NT2/D1 (cell line): ENCODE measurements around the gene ASB8.
A peak's percentile ranks its signal among the peaks of the same experiment; 100 is the strongest.

Experiments used
- DNase-seq: peaks from one replicate; pipeline ENCODE4 v3.0.0-alpha.2; 2011; ENCODE audit warnings: low read depth, low spot score
- H3K27me3 ChIP-seq: 2 replicates; pipeline ENCODE4 v1.6.0; 2011; ENCODE audit warnings: mild to moderate bottlenecking; ENCODE audit not compliant: insufficient read length, insufficient read depth
- H3K36me3 ChIP-seq: 2 replicates; pipeline ENCODE4 v1.6.1; 2011; ENCODE audit warnings: mild to moderate bottlenecking, low read length, mixed read lengths; ENCODE audit not compliant: insufficient read depth, insufficient read length
- H3K4me1 ChIP-seq: 2 replicates; pipeline ENCODE4 v1.5.1; 2011; ENCODE audit not compliant: insufficient read depth, insufficient read length
- H3K4me3 ChIP-seq: 2 replicates; pipeline ENCODE4 v1.5.1; 2011; ENCODE audit warnings: low read depth; ENCODE audit not compliant: insufficient read length
- H3K9ac ChIP-seq: 2 replicates; pipeline ENCODE4 v1.6.0; 2011; ENCODE audit warnings: low read depth; ENCODE audit not compliant: insufficient read length
- H3K9me3 ChIP-seq: 2 replicates; pipeline ENCODE4 v1.5.1; 2011; ENCODE audit warnings: mild to moderate bottlenecking, low read length; ENCODE audit not compliant: insufficient read depth
- SUZ12 ChIP-seq: IDR thresholded peaks from 2 replicates; pipeline ENCODE4 v1.6.1; 2011; ENCODE audit not compliant: insufficient read length, insufficient read depth; ENCODE audit errors: extremely low read depth
- YY1 ChIP-seq: IDR thresholded peaks from 2 replicates; pipeline ENCODE4 v1.6.1; 2011; ENCODE audit not compliant: insufficient read length, insufficient read depth
- ZNF274 ChIP-seq: IDR thresholded peaks from 2 replicates; pipeline ENCODE4 v1.6.1; 2011; ENCODE audit warnings: mild to moderate bottlenecking, low read depth, low read length

ASB8 gene

DNA sequence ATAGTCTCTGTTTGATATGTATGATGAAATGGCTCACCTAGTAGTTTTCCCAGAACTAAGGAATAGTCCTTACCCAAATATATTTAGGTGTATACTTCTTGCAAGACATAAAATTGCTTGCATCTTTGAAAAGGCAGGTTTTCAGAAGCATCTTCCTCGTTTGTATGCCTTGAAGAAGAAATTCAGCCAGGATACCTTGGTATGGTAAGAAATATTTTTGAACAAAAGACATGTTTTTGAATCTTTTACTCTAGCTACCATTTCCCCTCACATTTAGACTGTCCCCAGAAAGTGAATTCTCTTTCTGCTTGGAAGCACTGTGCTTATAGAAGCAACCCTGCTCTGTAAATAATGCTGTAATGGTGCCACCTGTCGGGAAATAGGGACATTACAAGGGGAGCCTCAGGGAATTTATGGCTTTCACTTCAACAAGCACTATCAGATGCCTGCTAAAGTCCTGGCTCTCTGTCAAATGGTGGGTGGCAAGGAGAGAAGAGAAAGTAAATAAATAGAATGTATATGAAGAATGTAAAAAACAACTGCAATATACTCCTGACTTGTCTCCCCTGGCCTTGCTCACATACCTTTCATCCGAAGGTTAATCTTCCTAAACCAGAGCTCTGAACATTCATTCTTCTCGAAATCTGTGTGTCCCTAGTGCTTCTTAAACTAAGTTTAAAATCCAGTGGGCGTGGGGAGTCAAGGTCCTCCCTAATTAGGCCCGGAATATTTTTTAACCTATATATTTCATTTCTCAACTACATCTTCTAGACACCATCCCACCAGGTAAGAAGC, 32.2 kb upstream of the ASB8 start:
- Histone ChIP-seq H3K9ac (no peak overlapping the region), H3K36me3 (no peaks in the 10 kb centered on the region), H3K4me3 (no peak overlapping the region), H3K4me1 (peaks cover 8% of the 10 kb centered on the region), H3K27me3 (peaks cover 24% of the 10 kb centered on the region), H3K9me3 (peaks cover 5% of the 10 kb centered on the region; the same call in 1 of the 2 replicates)
- DNase-seq = peak; percentile 71
- no peak for TF ChIP-seq ZNF274

- no peak overlapping the region for H3K9ac ChIP-seq
- peaks cover 29% of the 10 kb centered on the region for H3K27me3 ChIP-seq
- no peak for DNase-seq
Observed at GRCh38 chr12:48187916-48188695, 30.8 kb upstream of the ASB8 start.

GRCh38 chr12:48185181-48185919, 28.0 kb upstream of the ASB8 start:
- Histone ChIP-seq H3K4me3 (no peak overlapping the region), H3K27me3 (peaks cover 51% of the 10 kb centered on the region), H3K9me3 (no peaks in the 10 kb centered on the region), H3K4me1 (peaks cover 11% of the 10 kb centered on the region), H3K36me3 (no peaks in the 10 kb centered on the region), H3K9ac (no peak overlapping the region)
- no peak for TF ChIP-seq YY1
- no peak for DNase-seq

More at GRCh38 chr12:48187916-48188695, 30.8 kb upstream of the ASB8 start:
- TF ChIP-seq YY1 (no peak), SUZ12 (no peak), ZNF274 (no peak)
- Histone ChIP-seq H3K4me1 (peaks cover 11% of the 10 kb centered on the region), H3K4me3 (no peak overlapping the region), H3K36me3 (no peaks in the 10 kb centered on the region), H3K9me3 (peaks cover 5% of the 10 kb centered on the region; the same call in 1 of the 2 replicates)

DNA sequence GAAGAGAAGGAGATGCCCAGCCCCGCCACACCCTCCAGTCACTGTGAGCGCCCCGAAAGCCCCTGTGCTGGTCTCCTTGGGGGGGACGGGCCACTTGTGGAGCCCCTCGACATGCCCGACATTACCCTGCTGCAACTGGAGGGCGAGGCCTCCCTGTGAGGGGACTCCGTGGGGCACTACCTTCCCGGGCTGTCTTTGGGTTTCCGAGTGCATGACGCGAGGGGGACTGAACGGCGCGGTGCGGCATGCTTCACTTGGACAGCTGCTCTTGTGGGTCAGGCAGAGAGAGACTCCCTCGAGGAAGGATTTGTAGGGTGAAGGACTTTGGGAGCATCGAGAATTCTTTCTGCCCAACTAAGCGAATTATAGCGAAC, 27.2 kb upstream of the ASB8 start:
- Histone ChIP-seq H3K9me3 (no peaks in the 10 kb centered on the region), H3K27me3 (peaks cover 57% of the 10 kb centered on the region), H3K36me3 (no peaks in the 10 kb centered on the region), H3K9ac (peak overlapping the region; percentile 65), H3K4me1 (peaks cover 11% of the 10 kb centered on the region), H3K4me3 (peak overlapping the region; percentile 72)
- no peak for DNase-seq
- TF ChIP-seq YY1 (no peak), ZNF274 (no peak), SUZ12 (peak; percentile 96)

DNA sequence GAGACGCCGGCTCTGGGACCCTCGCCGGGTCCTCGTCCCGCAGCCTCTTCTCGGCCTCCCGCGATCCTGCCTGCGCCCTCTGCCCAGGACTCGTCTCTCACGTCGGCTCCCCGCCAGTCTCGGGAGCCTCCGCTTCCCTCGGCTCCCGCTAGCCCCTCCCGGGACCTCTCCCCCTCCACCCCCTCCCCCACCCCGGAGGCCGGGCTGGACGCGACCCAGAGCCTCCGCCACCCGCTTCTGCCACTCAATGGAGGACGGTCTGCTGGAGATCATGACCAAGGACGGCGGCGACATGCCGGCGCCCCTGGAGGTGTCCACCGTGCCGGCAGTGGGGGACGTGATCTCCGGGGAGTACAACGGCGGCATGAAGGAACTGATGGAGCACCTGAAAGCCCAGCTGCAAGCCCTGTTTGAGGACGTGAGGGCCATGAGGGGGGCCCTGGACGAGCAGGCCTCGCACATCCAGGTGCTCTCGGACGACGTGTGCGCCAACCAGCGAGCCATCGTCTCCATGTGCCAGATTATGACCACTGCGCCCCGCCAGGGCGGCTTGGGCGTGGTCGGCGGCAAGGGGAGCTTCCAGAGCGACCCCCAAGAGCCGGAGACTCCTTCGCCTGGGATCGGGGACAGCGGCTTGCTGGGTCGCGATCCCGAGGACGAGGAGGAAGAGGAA, 26.7 kb upstream of the ASB8 start:
- TF ChIP-seq YY1 (no peak), ZNF274 (no peak), SUZ12 (no peak)
- H3K4me1 ChIP-seq = peaks cover 11% of the 10 kb centered on the region
- H3K4me3 ChIP-seq = peak overlapping the region; percentile 72
- no peaks in the 10 kb centered on the region for H3K9me3 ChIP-seq
- DNase-seq = no peak
- H3K27me3 ChIP-seq = peaks cover 57% of the 10 kb centered on the region
- peak overlapping the region; percentile 65 for H3K9ac ChIP-seq
- no peaks in the 10 kb centered on the region for H3K36me3 ChIP-seq

DNA sequence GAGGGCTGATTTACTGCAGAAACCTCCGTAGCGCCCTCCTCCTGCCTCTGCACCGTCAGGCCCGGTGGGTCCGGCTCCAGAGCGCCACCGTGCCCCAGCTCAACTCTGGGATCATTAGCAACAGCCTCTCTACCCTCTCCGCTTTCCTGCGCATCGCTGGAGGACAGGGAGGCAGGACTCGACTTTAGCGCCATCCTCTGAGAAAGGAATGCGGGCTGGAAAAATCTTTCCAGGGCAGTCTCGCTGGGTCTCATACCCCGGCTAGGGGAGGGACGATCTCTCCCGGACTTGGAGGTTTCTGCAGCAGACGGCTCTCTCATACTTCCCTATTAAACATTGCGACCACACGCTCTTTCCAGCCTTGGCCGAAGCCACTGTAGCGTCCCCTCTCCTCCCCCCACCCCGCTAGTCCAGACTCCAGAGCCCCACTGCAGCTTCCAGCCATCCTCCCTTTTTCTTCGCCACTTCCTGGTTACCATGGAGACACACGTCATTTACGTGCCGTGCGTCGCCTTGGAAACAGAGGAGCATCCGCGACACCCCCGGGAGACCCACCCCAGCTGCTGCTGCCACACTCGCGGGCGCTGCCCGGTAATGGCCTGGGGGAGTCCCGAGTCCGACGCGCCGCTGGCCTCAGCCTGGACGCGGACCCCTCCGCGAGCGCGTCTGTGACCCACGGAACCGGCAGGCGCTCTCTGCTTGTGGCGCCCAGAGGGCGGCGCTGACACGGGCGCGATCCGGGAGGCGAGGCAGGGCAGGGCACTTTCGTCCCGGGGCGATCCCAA, 26.0 kb upstream of the ASB8 start, which contains the start of gene CCDC184:
TSS of gene CCDC184 (plus strand) at position 554 of the 785 bp plus-strand sequence. CDS start 479 bp downstream, outside the sequence.
- H3K27me3 ChIP-seq = peaks cover 57% of the 10 kb centered on the region
- H3K4me1 ChIP-seq = peaks cover 11% of the 10 kb centered on the region
- no peaks in the 10 kb centered on the region for H3K9me3 ChIP-seq
- H3K4me3 ChIP-seq = peak within 1 kb of the TSS; percentile 72
- peak within 1 kb of the TSS; percentile 65 for H3K9ac ChIP-seq
- H3K36me3 ChIP-seq = no peaks in the 10 kb centered on the region
- TF ChIP-seq SUZ12 (no peak), ZNF274 (no peak), YY1 (no peak)
- DNase-seq = peak; percentile 69
